SU-DHL-6 (cell line): Measurements from ENCODE around the gene ATG4C.

Experiments used
- H2AFZ ChIP-seq: fragments of 200-600 bp; sonication (generic); 2 replicates; pipeline ENCODE4 v1.6.1; 2014; ENCODE audit warnings: low read depth, mild to moderate bottlenecking, moderate library complexity, mixed read lengths, antibody characterized with exemption, low read length; ENCODE audit not compliant: severe bottlenecking
- H3F3A ChIP-seq: fragments of 200-600 bp; shearing (Covaris generic); 2 replicates; pipeline ENCODE4 v1.6.0; 2016; ENCODE audit warnings: antibody characterized with exemption, mild to moderate bottlenecking; ENCODE audit not compliant: insufficient read depth
- H3K27ac ChIP-seq: fragments of 200-600 bp; sonication (generic); 2 replicates; pipeline ENCODE4 v1.5.1; 2016; ENCODE audit warnings: low read depth, mild to moderate bottlenecking, low read length, moderate library complexity, mixed read lengths
- H3K27me3 ChIP-seq: fragments of 200-600 bp; sonication (generic), shearing (Covaris generic); 2 replicates; pipeline ENCODE4 v1.6.0; 2014; ENCODE audit warnings: mild to moderate bottlenecking, low read length
- H3K36me3 ChIP-seq: fragments of 200-600 bp; sonication (generic); 2 replicates; pipeline ENCODE4 v1.6.1; 2014; ENCODE audit warnings: mild to moderate bottlenecking, low read length, mixed read lengths
- H3K4me2 ChIP-seq: fragments of 300-600, 200-600 bp; shearing (Covaris generic), sonication (generic); 2 replicates; pipeline ENCODE4 v1.6.0; 2014; ENCODE audit warnings: low read length, low read depth, mild to moderate bottlenecking; ENCODE audit not compliant: poor library complexity, severe bottlenecking
- H3K4me3 ChIP-seq: fragments of 200-600 bp; sonication (generic); 2 replicates; pipeline ENCODE4 v1.5.1; 2014; ENCODE audit warnings: antibody characterized with exemption, low read length, mild to moderate bottlenecking, mixed read lengths; ENCODE audit not compliant: insufficient read depth, poor library complexity, severe bottlenecking
- H3K79me2 ChIP-seq: fragments of 200-600 bp; sonication (generic); 2 replicates; pipeline ENCODE4 v1.6.1; 2014; ENCODE audit warnings: mild to moderate bottlenecking, low read length, moderate library complexity; ENCODE audit not compliant: insufficient read depth
- H3K9ac ChIP-seq: fragments of 200-600 bp; sonication (generic); 2 replicates; pipeline ENCODE4 v1.7.0; 2014; ENCODE audit warnings: mild to moderate bottlenecking, low read length
- H3K9me2 ChIP-seq: fragments of 200-600 bp; sonication (generic); replicated peaks from 2 replicates; pipeline ENCODE4 v1.6.1; 2014; ENCODE audit warnings: low read length; ENCODE audit not compliant: insufficient read depth
- H3K9me3 ChIP-seq: fragments of 200-600 bp; sonication (generic); 2 replicates; pipeline ENCODE4 v1.6.1; 2014; ENCODE audit warnings: low read length, mixed read lengths; ENCODE audit not compliant: insufficient read depth
- H4K20me1 ChIP-seq: fragments of 200-600 bp; sonication (generic); 2 replicates; pipeline ENCODE4 v1.6.1; 2014; ENCODE audit warnings: low read depth, mild to moderate bottlenecking, antibody characterized with exemption, low read length, moderate library complexity, mixed read lengths
- CTCF ChIP-seq: fragments of 200-600 bp; sonication (generic); IDR thresholded peaks from one replicate; pipeline ENCODE4 v1.5.1; 2017; ENCODE audit warnings: antibody characterized with exemption, mild to moderate bottlenecking, low read length, moderate library complexity; ENCODE audit not compliant: insufficient read depth, poor library complexity, severe bottlenecking
- EZH2phosphoT487 ChIP-seq: fragments of 200-600 bp; sonication (generic), shearing (Covaris generic); conservative IDR thresholded peaks from 2 replicates; pipeline ENCODE4 v1.6.1; 2018; ENCODE audit warnings: mild to moderate bottlenecking, antibody characterized with exemption, low read length, moderate library complexity, mixed read lengths

The ATG4C gene

GRCh38 chr1:62879962-62880361, 96.0 kb downstream of the ATG4C start:
- Histone ChIP-seq H3K4me2 (no peak overlapping the region), H4K20me1 (no peaks in the 10 kb centered on the region), H3K27me3 (no peaks in the 10 kb centered on the region), H3K9me2 (no peaks in the 10 kb centered on the region), H3K9ac (no peak overlapping the region), H3K4me3 (no peak overlapping the region), H3K9me3 (no peaks in the 10 kb centered on the region), H3K36me3 (no peaks in the 10 kb centered on the region), H2AFZ (no peak overlapping the region), H3K79me2 (no peaks in the 10 kb centered on the region), H3F3A (no peaks in the 10 kb centered on the region), H3K27ac (no peak overlapping the region)
- TF ChIP-seq EZH2phosphoT487 (no peak), CTCF (no peak)

DNA sequence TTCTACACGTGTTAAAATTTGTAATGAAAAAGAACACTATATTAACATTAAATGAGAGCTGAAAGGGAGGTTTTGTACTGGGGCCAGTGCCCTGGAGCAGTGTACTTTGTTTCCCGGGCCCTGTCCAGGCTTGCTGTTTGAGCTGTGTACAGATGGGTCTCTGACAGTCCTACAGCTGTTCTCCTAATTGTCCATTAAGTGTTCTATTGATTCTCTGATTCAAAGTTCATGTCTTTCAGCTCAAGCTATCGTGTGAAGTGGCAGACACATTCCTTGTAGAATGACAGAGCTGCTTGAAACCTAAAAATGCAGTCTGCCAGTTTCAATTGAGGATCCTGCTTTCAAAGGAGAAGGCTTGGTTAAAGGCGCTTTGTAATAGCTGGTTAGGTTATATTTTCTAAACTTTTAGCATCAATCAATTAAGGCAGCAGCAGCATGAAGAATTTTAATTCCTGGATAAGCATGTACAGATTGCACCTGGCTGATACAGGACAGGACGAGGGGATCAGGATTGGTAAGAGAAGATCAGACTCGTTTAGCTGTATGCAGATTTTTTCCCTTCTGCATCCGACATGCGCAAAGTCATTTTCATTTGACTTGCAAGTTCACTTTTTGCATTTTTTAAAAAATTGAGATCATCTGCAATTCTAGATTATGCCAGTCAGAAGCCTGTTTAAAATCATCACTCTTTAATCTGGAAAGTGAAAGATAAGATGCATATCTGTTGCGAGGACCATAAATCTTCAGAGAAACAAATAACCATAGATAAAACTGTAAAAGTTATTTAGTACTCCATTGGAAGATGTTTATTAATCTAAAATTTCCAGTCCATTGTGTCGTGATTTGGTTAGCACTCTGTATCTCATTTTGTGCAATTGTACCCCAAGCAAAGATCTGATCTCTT, 98.5 kb downstream of the ATG4C start:
- no peak overlapping the region for H3K27ac ChIP-seq
- no peak overlapping the region for H3K9ac ChIP-seq
- TF ChIP-seq CTCF, result no peak
- no peak for TF ChIP-seq EZH2phosphoT487
- H3F3A ChIP-seq, result no peaks in the 10 kb centered on the region
- H3K4me3 ChIP-seq, result no peak overlapping the region
- H3K36me3 ChIP-seq, result no peaks in the 10 kb centered on the region
- no peaks in the 10 kb centered on the region for H3K79me2 ChIP-seq
- no peak overlapping the region for H3K4me2 ChIP-seq
- no peaks in the 10 kb centered on the region for H3K27me3 ChIP-seq
- no peaks in the 10 kb centered on the region for H4K20me1 ChIP-seq
- H3K9me3 ChIP-seq, result no peaks in the 10 kb centered on the region
- H2AFZ ChIP-seq, result no peak overlapping the region
- H3K9me2 ChIP-seq, result no peaks in the 10 kb centered on the region

DNA sequence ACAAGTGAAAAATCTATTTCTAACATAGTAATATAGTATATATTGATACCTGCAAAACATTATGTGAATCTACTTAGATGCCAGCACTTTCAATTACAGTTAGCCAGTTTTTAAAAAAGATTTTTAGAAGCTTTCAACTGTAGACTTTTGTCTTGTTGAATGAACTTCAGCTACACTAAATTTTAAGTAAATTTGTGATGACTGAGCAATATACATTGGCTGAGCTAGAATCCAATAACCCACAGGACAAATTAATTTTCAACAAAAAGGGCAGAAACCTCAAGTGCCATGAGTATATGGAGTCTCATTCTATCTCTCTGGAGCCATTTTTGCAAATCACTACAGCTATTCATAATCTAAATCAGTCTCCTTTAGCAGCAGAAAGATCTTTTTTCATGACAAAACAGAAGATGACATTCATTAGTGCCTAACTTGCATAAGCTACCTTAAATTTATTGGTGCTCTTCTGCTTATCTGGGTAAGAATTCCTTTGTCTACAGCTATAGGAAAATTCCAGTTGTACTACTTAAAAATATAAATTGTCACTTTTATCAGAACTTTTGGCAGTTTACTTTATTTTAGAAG, 100.3 kb downstream of the ATG4C start:
- Histone ChIP-seq H2AFZ (no peak overlapping the region), H3K9me3 (no peaks in the 10 kb centered on the region), H3F3A (no peaks in the 10 kb centered on the region), H3K27ac (no peak overlapping the region), H3K9me2 (no peaks in the 10 kb centered on the region), H3K4me2 (no peak overlapping the region), H3K4me3 (no peak overlapping the region), H3K9ac (no peak overlapping the region), H3K27me3 (no peaks in the 10 kb centered on the region), H3K79me2 (no peaks in the 10 kb centered on the region), H4K20me1 (no peaks in the 10 kb centered on the region), H3K36me3 (no peaks in the 10 kb centered on the region)
- TF ChIP-seq CTCF (no peak), EZH2phosphoT487 (no peak)
